Measurements from ENCODE around the gene TNIP2.
"Not testable (repeated sequence)": the region's sequence is repeated elsewhere in the genome, so short reads cannot be mapped to it uniquely, and the experiment has no call there.

TNIP2 gene

DNA sequence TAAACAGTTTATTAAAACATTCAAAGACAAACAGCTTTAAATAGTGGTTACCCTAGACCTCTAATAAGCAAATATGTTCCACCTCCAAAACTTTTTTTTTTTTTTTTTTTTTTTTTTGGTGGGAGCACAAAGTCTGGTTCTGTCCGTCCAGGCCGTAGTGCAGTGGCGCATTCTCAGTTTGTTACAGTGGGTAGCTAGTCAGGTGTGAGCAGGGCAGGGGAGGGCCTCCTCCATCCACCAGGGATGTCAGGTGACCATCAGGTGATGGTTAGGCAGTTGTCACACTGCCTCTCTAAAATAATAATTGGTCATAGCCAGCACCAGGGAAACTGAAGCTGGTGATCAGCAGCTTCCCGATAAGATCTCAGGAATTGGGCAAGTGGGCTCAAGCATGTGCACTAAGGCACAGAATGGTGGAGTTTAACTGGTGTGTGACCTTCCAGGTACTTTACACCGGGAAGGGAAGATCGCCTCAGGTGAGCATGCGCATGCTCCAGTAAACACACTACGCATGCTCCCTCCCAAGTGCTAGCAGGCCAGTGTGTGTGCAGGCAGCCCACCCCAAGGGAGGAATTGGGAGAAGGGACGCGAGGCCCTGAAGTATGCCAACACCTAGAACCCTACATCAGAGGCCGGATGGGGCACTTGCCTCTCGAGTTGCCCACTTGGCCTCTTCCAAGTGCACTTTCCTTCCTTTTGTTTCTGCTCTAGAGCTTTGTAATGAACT is 27.2 kb downstream of the TNIP2 start:
- peak; percentile 45 for DNase-seq (ENCODE audit: low spot score)
- ATAC-seq (ENCODE audit: low read depth): no peak
- TF ChIP-seq, protein P1, sequence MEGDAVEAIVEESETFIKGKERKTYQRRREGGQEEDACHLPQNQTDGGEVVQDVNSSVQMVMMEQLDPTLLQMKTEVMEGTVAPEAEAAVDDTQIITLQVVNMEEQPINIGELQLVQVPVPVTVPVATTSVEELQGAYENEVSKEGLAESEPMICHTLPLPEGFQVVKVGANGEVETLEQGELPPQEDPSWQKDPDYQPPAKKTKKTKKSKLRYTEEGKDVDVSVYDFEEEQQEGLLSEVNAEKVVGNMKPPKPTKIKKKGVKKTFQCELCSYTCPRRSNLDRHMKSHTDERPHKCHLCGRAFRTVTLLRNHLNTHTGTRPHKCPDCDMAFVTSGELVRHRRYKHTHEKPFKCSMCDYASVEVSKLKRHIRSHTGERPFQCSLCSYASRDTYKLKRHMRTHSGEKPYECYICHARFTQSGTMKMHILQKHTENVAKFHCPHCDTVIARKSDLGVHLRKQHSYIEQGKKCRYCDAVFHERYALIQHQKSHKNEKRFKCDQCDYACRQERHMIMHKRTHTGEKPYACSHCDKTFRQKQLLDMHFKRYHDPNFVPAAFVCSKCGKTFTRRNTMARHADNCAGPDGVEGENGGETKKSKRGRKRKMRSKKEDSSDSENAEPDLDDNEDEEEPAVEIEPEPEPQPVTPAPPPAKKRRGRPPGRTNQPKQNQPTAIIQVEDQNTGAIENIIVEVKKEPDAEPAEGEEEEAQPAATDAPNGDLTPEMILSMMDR (IDR thresholded peaks at IDR 0.05; ENCODE audit: poor library complexity, severe bottlenecking): no peak
- Histone ChIP-seq H3K9me3 (ENCODE audit: severe bottlenecking) (no peaks in the 10 kb centered on the region), H3K27ac (ENCODE audit: poor library complexity, severe bottlenecking) (no peak overlapping the region), H3K4me1 (ENCODE audit: insufficient read depth, poor library complexity, severe bottlenecking) (no peaks in the 10 kb centered on the region), H3K36me3 (ENCODE audit: low read depth) (peaks cover 12% of the 10 kb centered on the region; the same call in 1 of the 2 replicates), H3K27me3 (ENCODE audit: insufficient read depth, poor library complexity, severe bottlenecking) (no peaks in the 10 kb centered on the region), H3K4me3 (ENCODE audit: severe bottlenecking) (no peak overlapping the region)

DNA sequence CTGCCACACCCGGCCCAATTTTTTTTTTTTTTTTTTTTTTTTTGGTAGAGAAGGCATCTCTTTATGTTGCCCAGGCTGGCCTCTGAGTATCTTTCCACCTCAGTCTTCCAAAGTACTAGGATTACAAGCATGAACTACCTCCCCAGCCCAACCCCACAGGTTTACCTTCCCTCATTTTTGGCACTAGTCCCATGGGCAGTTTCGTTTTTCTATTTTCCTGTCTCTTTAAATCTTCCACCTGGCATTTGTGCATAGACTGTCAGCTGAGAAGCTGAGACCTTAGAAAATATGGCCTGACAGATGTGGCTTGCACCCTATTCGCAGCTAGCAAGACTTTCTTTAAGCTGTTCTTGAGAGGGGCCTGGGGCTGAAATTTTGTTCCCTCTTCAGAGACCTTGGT is 27.9 kb downstream of the TNIP2 start:
- Histone ChIP-seq H3K4me3 (ENCODE audit: severe bottlenecking) (no peak overlapping the region), H3K4me1 (ENCODE audit: insufficient read depth, poor library complexity, severe bottlenecking) (no peaks in the 10 kb centered on the region), H3K27me3 (ENCODE audit: insufficient read depth, poor library complexity, severe bottlenecking) (no peaks in the 10 kb centered on the region), H3K36me3 (ENCODE audit: low read depth) (peaks cover 17% of the 10 kb centered on the region; the same call in 1 of the 2 replicates), H3K27ac (ENCODE audit: poor library complexity, severe bottlenecking) (no peak overlapping the region), H3K9me3 (ENCODE audit: severe bottlenecking) (no peaks in the 10 kb centered on the region)
- no peak for ATAC-seq (ENCODE audit: low read depth)
- no peak for DNase-seq (ENCODE audit: low spot score)
- TF ChIP-seq, protein P1 (IDR thresholded peaks at IDR 0.05; ENCODE audit: poor library complexity, severe bottlenecking): no peak

GRCh38 chr4:2726881-2727280 is 29.3 kb downstream of the TNIP2 start:
- H3K36me3 ChIP-seq (ENCODE audit: low read depth): peaks cover 12% of the 10 kb centered on the region
- not testable (repeated sequence) for ATAC-seq (ENCODE audit: low read depth)

DNA sequence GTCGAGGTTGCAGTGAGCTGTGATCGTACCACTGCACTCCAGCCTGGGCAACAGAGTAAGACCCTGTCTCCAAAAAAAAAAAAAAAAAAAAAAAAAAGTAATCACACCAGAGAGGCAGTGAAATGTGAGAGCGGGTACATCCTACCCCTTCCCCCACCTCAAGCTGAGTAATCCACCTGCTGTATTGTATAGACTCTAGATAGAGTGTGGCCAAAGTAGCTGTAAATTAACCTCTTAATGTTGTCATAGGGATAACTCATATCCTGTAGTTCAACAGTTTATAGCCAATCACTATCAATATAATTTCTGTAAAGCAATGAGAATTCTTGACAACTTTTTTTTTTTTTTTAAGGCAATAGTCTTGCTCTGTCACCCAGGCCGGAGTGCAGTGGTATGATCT is 30.8 kb downstream of the TNIP2 start:
- Histone ChIP-seq H3K27ac (ENCODE audit: poor library complexity, severe bottlenecking) (no peak overlapping the region), H3K4me3 (ENCODE audit: severe bottlenecking) (no peak overlapping the region), H3K27me3 (ENCODE audit: insufficient read depth, poor library complexity, severe bottlenecking) (no peaks in the 10 kb centered on the region), H3K4me1 (ENCODE audit: insufficient read depth, poor library complexity, severe bottlenecking) (no peaks in the 10 kb centered on the region), H3K9me3 (ENCODE audit: severe bottlenecking) (no peaks in the 10 kb centered on the region), H3K36me3 (ENCODE audit: low read depth) (peaks cover 13% of the 10 kb centered on the region)
- DNase-seq (ENCODE audit: low spot score): no peak
- TF ChIP-seq, protein P1 (IDR thresholded peaks at IDR 0.05; ENCODE audit: poor library complexity, severe bottlenecking): no peak
- no peak for ATAC-seq (ENCODE audit: low read depth)

More at GRCh38 chr4:2726881-2727280, 29.3 kb downstream of the TNIP2 start:
- not testable (repeated sequence) for H3K4me3 ChIP-seq (ENCODE audit: severe bottlenecking); H3K27ac ChIP-seq (ENCODE audit: poor library complexity, severe bottlenecking); H3K27me3 ChIP-seq (ENCODE audit: insufficient read depth, poor library complexity, severe bottlenecking); H3K4me1 ChIP-seq (ENCODE audit: insufficient read depth, poor library complexity, severe bottlenecking); H3K9me3 ChIP-seq (ENCODE audit: severe bottlenecking); DNase-seq (ENCODE audit: low spot score)

- H3K4me1 ChIP-seq (ENCODE audit: insufficient read depth, poor library complexity, severe bottlenecking): no peaks in the 10 kb centered on the region
- no peaks in the 10 kb centered on the region for H3K9me3 ChIP-seq (ENCODE audit: severe bottlenecking)
- H3K4me3 ChIP-seq (ENCODE audit: severe bottlenecking): no peak overlapping the region
- peaks cover 25% of the 10 kb centered on the region for H3K36me3 ChIP-seq (ENCODE audit: low read depth)
- DNase-seq (ENCODE audit: low spot score) (no peak), ATAC-seq (ENCODE audit: low read depth) (no peak)
- H3K27ac ChIP-seq (ENCODE audit: poor library complexity, severe bottlenecking): no peak overlapping the region
- no peaks in the 10 kb centered on the region for H3K27me3 ChIP-seq (ENCODE audit: insufficient read depth, poor library complexity, severe bottlenecking)
- TF ChIP-seq, protein P1 (IDR thresholded peaks at IDR 0.05; ENCODE audit: poor library complexity, severe bottlenecking): no peak
Observed at GRCh38 chr4:2723751-2724150, 32.4 kb downstream of the TNIP2 start.

Measured in RWPE2 (cell line).